Body of pancreas (tissue), 4 donors: ENCODE results near the gene ANKUB1.

Experiments used
- POLR2A ChIP-seq, 3 donors: fragments of 450-650 bp; IDR thresholded peaks; one replicate each; pipeline ENCODE4 v1.6.1; 2016; ENCODE audit warnings: antibody characterized with exemption in 3 of 3, mild to moderate bottlenecking in 2 of 3
- TF ChIP-seq, protein P1 (sequence below), 7 experiments: fragments of 450-650 bp in 4 of 7; fragments of 200-600 bp in 3 of 7; sonication (generic) in 3 of 7; IDR thresholded peaks; one replicate each; pipeline ENCODE4 v1.5.1; 2016 to 2019; ENCODE audit warnings: antibody characterized with exemption in 7 of 7

DNA sequence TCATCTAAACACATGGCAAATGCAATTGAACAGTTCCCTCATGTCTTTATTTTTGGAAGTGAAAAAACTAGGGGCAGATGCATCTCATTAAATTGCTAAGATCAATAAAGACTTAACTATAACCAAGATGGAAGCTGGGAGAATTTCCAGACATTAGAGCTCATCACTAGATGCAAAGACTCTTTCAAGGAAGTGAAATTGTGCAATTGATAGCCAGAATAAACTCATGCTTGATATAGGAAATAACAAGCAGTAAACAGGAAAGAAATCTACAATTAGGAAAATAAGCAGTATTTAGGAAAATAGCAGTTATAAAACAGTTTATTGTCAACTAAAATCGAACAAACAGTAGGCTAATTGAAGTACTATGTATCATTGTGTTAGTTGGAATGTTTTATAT is 8.8 kb upstream of the ANKUB1 start:
- TF ChIP-seq, protein P1, sequence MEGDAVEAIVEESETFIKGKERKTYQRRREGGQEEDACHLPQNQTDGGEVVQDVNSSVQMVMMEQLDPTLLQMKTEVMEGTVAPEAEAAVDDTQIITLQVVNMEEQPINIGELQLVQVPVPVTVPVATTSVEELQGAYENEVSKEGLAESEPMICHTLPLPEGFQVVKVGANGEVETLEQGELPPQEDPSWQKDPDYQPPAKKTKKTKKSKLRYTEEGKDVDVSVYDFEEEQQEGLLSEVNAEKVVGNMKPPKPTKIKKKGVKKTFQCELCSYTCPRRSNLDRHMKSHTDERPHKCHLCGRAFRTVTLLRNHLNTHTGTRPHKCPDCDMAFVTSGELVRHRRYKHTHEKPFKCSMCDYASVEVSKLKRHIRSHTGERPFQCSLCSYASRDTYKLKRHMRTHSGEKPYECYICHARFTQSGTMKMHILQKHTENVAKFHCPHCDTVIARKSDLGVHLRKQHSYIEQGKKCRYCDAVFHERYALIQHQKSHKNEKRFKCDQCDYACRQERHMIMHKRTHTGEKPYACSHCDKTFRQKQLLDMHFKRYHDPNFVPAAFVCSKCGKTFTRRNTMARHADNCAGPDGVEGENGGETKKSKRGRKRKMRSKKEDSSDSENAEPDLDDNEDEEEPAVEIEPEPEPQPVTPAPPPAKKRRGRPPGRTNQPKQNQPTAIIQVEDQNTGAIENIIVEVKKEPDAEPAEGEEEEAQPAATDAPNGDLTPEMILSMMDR (IDR thresholded peaks at IDR 0.05) = no peak
- TF ChIP-seq POLR2A (IDR thresholded peaks at IDR 0.05) = no peak
